Fibroblast of skin of left quadriceps (primary cell): Measurements from ENCODE around the gene GDF9.

Source experiments
- DNase-seq, 2 experiments: peaks; one replicate each; pipeline ENCODE4 v3.0.0-alpha.2; 2013; ENCODE audit warnings: low read depth in 2 of 2

The GDF9 gene

GRCh38 chr5:132836852-132837251 lies 29.4 kb downstream of the GDF9 start:
- DNase-seq: no peak

GRCh38 chr5:132834057-132834456 lies 32.2 kb downstream of the GDF9 start:
- DNase-seq: no peak

- no peak for DNase-seq
Measured at GRCh38 chr5:132832612-132833011, 33.7 kb downstream of the GDF9 start.

GRCh38 chr5:132831095-132831860 lies 35.0 kb downstream of the GDF9 start:
- DNase-seq: no peak

- no peak for DNase-seq
Measured at GRCh38 chr5:132830436-132831094, 35.7 kb downstream of the GDF9 start, which contains the start of gene SHROOM1. TSS of gene SHROOM1 (minus strand) at chr5:132830647. CDS start at chr5:132826140, 4,507 bp downstream.

- no peak for DNase-seq
Measured at GRCh38 chr5:132829742-132830435, 36.4 kb downstream of the GDF9 start.

- DNase-seq: no peak
Measured at GRCh38 chr5:132828846-132829494, 37.3 kb downstream of the GDF9 start.

GRCh38 chr5:132827943-132828673 lies 38.2 kb downstream of the GDF9 start:
- DNase-seq: no peak

GRCh38 chr5:132826424-132827082 lies 39.7 kb downstream of the GDF9 start:
- DNase-seq: no peak

GRCh38 chr5:132825834-132826391 lies 40.4 kb downstream of the GDF9 start:
- no peak for DNase-seq

- no peak for DNase-seq
Measured at GRCh38 chr5:132825033-132825833, 41.0 kb downstream of the GDF9 start.

GRCh38 chr5:132824426-132824825 lies 41.8 kb downstream of the GDF9 start:
- no peak for DNase-seq

- no peak for DNase-seq
Measured at GRCh38 chr5:132823481-132824050, 42.7 kb downstream of the GDF9 start.

GRCh38 chr5:132822650-132823480 lies 43.4 kb downstream of the GDF9 start:
- no peak for DNase-seq

GRCh38 chr5:132821791-132822190 lies 44.5 kb downstream of the GDF9 start:
- DNase-seq: no peak

GRCh38 chr5:132821350-132821749 lies 44.9 kb downstream of the GDF9 start:
- no peak for DNase-seq

GRCh38 chr5:132820162-132820754 lies 46.0 kb downstream of the GDF9 start:
- peak; percentile 64 to 67 for DNase-seq

GRCh38 chr5:132819468-132819867 lies 46.8 kb downstream of the GDF9 start:
- no peak for DNase-seq
